ENCODE data around the gene RASSF8.

- TF ChIP-seq, protein P1, sequence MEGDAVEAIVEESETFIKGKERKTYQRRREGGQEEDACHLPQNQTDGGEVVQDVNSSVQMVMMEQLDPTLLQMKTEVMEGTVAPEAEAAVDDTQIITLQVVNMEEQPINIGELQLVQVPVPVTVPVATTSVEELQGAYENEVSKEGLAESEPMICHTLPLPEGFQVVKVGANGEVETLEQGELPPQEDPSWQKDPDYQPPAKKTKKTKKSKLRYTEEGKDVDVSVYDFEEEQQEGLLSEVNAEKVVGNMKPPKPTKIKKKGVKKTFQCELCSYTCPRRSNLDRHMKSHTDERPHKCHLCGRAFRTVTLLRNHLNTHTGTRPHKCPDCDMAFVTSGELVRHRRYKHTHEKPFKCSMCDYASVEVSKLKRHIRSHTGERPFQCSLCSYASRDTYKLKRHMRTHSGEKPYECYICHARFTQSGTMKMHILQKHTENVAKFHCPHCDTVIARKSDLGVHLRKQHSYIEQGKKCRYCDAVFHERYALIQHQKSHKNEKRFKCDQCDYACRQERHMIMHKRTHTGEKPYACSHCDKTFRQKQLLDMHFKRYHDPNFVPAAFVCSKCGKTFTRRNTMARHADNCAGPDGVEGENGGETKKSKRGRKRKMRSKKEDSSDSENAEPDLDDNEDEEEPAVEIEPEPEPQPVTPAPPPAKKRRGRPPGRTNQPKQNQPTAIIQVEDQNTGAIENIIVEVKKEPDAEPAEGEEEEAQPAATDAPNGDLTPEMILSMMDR (IDR thresholded peaks at IDR 0.05; ENCODE audit: low read depth, low read length) = no peak
- TF ChIP-seq EZH2phosphoT487 (IDR thresholded peaks at IDR 0.05; ENCODE audit: low read depth) = no peak
These were observed 144.5 kb downstream of the RASSF8 start for GRCh38 chr12:26102953-26103352.
